ENCODE data around the gene ENOSF1.

DNA sequence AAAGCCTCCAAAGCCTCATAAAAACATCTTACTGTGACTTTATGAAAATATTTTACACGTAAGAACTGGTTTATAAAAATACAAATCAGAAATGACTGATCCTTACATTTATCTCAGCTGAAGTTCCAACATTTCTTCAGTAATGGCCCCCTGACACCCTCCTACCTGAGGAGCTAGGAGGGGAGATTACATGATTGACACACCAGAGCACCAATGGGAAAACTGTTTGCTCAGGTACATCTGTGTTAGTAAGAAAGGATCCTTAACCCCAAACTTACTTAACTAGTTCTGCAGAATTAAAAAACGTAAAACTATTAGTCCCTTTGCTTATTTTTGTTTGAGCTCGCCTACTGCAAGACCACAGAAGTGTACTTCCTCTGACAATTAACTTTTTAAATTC lies 27.0 kb downstream of the ENOSF1 start:
- TF ChIP-seq POLR2AphosphoS5 (IDR thresholded peaks at IDR 0.05; ENCODE audit: low read depth, low read length): no peak
- no peak for TF ChIP-seq POLR2A (IDR thresholded peaks at IDR 0.05; ENCODE audit: low read depth, low read length)

All from GM12892 (cell line).